ENCODE data around the gene MYOG. TPM values are rescaled to one million over a fixed set of nuclear protein-coding genes. Genes with fewer than 3 reads are reported as not detected.
A peak's percentile ranks its signal among the peaks of the same experiment; 100 is the strongest.

The MYOG gene
- total RNA-seq (not detected), polyA plus RNA-seq (not detected)
- long read RNA-seq, donor 1, result 0 reads
- long read RNA-seq, donor 2, result 0 reads
- long read RNA-seq, donor 3, result 0 reads

GRCh38 chr1:203085528-203086406, at the start of gene MYOG:
Gene MYOG, minus strand, starts transcription at chr1:203086012. Its CDS starts 51 bp downstream, at chr1:203085961.
- WGBS, 4 donors, result 83 to 87% (median 85%) methylated on average over 31 to 36 of the region's 36 CpGs
- DNase-seq (no peak), ATAC-seq (no peak)
- Histone ChIP-seq H3K4me3 (no peak within 1 kb of the TSS), H3K27ac (no peak within 1 kb of the TSS), H3K9me3 (no peaks in the 10 kb centered on the region), H3K4me1 (peaks cover 0 to 15% (median 0%) of the 10 kb centered on the region in 12 donors), H3K27me3 (no peaks in the 10 kb centered on the region), H3K36me3 (no peaks in the 10 kb centered on the region)
- intact Hi-C loops (cut with DNase I), result loop anchor here in 1 of 10 donors (2.0 kb wide), 1 partner anchor 21 kb away; no protein-coding TSS in a partner anchor
- TF ChIP-seq POLR2A (IDR thresholded peaks at IDR 0.05), result no peak
- no peak for TF ChIP-seq CTCF (IDR thresholded peaks at IDR 0.05)

GRCh38 chr1:203133970-203134725, 48.3 kb upstream of the MYOG start:
- TF ChIP-seq POLR2A (IDR thresholded peaks at IDR 0.05) (no peak), CTCF (IDR thresholded peaks at IDR 0.05) (no peak)
- Histone ChIP-seq H3K4me3 (no peak overlapping the region), H3K27ac (no peak overlapping the region), H3K4me1 (peaks cover 0 to 31% (median 15%) of the 10 kb centered on the region in 12 donors), H3K9me3 (no peaks in the 10 kb centered on the region), H3K36me3 (no peaks in the 10 kb centered on the region), H3K27me3 (peaks cover 0 to 7% (median 0%) of the 10 kb centered on the region in 9 donors)
- DNase-seq (no peak), ATAC-seq (no peak)
- intact Hi-C loops (cut with DNase I), result no loop called here
- 65 to 82% (median 74%) methylated on average over 12 of the region's 12 CpGs for WGBS, 4 donors

- TF ChIP-seq CTCF (IDR thresholded peaks at IDR 0.05) (no peak), POLR2A (IDR thresholded peaks at IDR 0.05) (no peak)
- H3K27me3 ChIP-seq, result peaks cover 0 to 31% (median 0%) of the 10 kb centered on the region in 9 donors
- H3K4me1 ChIP-seq, result peaks cover 0 to 56% (median 35%) of the 10 kb centered on the region in 12 donors
- H3K9me3 ChIP-seq, result no peaks in the 10 kb centered on the region
- DNase-seq, result no peak
- H3K27ac ChIP-seq, result peak overlapping the region in 4 of 12 donors; percentile 29 to 90 (median 86)
- no peaks in the 10 kb centered on the region for H3K36me3 ChIP-seq
- WGBS, 4 donors, result 79 to 85% (median 84%) methylated on average over 6 to 9 of the region's 9 CpGs
- ATAC-seq, result no peak
- intact Hi-C loops (cut with DNase I), result no loop called here
- H3K4me3 ChIP-seq, result no peak overlapping the region
Measured at GRCh38 chr1:203131548-203132200, 45.9 kb upstream of the MYOG start.

All from heart left ventricle (tissue), 16 donors.